SW 1271 (cell line): Measurements from ENCODE around the gene KERA.
"Not testable (repeated sequence)": the region's sequence is repeated elsewhere in the genome, so short reads cannot be mapped to it uniquely, and the experiment has no call there.

Experiments used
- DNase-seq, 2 experiments: peaks; one replicate each; lab custom pipeline; 2025; lab: John Stamatoyannopoulos, UW

Gene KERA

GRCh38 chr12:91057368-91058165, at the start of gene KERA:
Gene KERA (minus strand): TSS chr12:91058024. CDS start chr12:91056281, 1,743 bp downstream.
- no peak for DNase-seq

GRCh38 chr12:91106283-91106682, 48.5 kb upstream of the KERA start:
- DNase-seq, result no peak

DNA sequence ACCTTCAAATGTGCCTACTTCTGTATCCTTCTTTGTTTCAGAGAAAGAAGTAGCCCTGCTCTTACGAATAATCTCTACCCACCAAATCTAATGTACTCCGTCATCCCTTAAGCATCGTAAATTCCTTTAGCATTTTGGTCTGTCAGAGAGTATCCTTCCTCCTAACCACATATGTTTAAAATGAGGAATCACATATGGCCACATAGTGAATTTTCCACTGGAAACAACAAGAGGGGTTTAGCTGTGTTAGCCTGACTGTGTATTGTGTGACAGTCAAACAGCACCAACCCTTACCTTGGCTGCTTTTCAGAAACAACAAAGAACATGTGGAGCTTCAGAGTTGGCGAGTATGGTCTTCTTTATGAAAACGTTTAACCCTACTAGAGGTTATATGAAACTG, 48.0 kb upstream of the KERA start:
- no peak for DNase-seq

DNA sequence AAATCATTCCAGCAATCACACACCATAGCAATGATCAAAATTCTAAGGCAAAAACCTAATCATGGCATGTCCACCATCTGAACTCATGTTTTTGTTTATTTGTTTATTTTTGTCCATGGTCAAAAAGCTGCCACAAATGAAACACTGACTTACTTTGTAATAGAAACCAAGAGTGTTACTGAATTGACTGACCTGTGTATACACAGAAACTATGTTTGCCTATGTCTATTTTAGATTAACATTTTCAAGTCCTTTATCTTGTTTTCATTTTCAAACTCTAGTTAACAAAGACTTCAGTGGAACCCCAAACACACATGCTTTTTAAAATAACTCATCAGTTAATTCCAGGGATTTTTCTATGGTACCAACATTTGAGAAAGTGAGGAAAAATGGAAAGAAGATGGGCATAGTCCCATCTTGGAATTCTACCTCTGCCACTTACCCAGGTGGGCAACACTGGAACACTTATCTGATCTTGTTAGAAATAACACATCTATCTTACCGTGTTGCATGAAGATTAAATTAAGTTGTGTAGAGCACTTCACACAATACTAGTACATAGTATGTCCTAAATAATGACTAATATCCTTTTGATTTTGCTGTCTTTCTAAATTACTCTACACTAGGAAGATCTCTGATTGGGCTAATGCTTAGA, 47.1 kb upstream of the KERA start:
- no peak for DNase-seq

DNA sequence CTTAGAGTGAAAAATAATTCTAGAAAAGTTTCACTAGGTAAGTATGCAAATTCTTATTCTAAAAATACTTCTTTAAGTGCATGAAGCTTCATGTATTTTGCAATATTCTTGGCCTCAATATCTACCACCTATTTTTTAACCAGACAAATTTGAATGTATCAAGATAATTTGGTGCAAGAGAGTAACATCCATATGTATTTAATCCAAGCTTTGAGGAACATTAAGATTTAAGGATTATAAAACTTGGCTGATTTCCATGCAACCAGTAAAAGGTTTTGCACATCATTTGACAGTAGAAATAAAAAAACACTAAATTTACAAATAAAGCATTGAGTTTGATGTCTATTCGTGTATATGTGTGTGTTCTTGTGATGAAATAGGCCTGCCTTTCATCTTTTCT, 45.8 kb upstream of the KERA start:
- no peak for DNase-seq

DNA sequence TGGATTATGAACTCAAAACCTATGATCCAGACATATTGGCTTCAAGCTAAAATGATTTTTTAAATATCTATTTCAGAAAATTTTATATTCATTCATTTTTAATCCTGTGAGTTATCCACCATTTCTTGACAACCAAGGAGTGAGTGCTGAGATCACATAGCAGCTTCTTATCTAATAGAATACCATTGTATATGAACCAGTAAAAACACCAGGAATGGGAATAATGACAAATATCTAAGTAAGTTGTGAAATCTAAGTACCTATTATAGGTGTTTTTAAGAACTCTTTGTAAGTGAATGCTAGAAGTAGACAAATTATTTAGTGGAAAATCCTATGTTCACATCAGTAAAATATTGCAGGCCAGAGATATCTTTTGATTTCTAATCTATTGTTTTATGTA, 45.3 kb upstream of the KERA start:
- DNase-seq, result no peak

DNA sequence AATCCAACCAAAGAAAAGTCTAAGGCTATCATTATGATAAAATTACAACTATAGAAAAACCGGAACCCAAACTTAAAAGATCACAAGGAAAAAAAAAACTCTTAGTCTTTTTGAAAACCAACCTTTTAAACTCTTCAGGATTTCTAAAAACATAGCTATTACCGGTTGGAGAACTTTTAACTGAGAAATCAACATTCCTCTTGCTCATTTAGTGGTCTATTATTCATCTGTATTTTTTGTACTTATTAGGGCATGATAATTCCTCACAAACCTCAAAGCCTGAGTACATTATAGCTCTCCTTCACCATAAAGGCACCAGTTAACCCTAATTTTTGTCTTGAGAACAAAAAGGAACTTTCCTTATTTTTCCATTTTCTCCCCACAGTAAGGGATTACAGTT, 43.1 kb upstream of the KERA start:
- no peak for DNase-seq

GRCh38 chr12:91099836-91100235, 42.0 kb upstream of the KERA start:
- DNase-seq, result no peak

DNA sequence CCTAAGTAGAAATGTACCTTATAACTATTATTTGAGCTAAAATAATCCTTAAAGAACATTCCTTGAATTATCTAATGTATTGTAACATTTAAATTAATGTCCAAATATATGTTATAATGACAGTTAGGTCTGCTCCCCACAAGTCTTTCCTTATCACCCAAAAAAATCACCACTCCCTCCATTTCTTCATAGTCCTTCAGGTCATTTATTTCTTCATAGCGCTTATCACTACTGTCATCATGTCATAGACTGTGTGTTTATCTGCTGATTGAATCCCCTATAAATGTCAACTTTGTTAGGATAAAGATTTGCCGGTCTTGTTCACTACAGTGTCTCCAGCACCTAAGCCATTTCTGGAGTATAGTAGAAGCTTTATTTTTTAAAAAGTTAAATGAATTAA, 41.5 kb upstream of the KERA start:
- no peak for DNase-seq

DNA sequence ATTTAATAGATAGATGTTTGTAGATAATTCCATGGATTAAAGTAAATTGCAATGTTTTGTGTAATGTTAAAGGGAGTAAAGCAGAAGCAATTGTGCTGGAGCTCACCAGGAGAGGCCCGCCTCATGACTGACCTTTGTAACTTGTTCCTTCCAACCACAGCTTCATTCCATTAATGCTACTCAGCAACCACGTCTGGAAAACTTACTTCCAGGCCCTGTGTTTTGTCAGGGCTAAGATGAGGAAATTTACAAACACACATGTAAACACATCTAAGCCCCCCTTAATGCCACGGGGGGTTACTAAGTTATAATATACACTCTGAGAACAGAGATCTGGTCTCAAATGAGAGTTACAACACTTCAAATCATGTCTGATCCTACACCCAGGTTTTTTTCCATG, 41.1 kb upstream of the KERA start:
- DNase-seq, result peak; percentile 19 to 70

- no peak for DNase-seq
Observed at GRCh38 chr12:91098461-91098860, 40.6 kb upstream of the KERA start.

- no peak for DNase-seq
Observed at GRCh38 chr12:91094957-91095356, 37.1 kb upstream of the KERA start.

DNA sequence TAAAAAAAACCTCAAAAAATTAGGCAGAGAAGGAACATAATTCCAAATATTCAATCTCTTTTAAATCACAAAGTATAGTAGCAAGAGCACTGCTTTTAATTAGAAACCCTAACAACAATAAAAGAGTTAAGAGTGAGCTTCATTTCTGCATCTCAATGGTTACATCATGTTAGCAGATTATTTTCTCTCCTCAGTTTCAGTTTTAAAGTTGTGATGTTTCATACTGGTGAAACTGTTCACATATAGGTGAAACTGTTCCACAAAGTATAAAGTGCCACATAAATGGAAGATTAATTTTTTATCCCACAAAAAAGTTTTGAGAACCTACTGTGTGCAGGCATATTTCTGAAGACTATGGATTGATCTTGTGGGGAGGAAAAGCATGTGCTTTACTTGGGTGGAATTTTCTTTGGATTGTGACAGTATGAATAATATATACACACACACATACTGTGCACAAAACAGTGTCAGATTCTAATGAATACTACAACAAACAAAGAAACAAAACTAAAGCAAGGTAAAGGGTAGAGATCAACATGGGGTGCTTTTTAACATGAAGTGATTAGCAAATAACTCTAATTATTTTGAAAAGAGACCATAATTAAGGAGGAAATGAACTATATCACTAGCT, 36.3 kb upstream of the KERA start:
- no peak for DNase-seq

DNA sequence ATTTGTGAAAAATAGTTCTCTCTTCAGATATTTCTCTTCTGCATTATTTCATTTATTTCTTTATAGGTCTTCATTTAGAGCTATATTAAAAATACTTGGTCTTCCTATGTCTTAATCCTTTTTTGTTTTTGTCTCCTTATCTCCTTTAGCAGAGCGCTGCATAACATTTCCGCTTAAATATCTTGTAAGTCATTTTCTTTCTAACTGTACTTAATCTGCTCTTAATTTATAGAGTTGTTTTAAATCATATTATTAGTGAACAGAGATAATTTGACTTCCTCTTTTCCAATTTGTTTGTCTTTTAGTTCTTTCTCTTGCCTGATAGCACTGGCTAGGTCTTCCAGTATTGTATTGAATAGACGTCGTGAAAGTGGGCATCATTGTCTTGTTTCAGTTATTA, 35.5 kb upstream of the KERA start:
- no peak for DNase-seq

DNA sequence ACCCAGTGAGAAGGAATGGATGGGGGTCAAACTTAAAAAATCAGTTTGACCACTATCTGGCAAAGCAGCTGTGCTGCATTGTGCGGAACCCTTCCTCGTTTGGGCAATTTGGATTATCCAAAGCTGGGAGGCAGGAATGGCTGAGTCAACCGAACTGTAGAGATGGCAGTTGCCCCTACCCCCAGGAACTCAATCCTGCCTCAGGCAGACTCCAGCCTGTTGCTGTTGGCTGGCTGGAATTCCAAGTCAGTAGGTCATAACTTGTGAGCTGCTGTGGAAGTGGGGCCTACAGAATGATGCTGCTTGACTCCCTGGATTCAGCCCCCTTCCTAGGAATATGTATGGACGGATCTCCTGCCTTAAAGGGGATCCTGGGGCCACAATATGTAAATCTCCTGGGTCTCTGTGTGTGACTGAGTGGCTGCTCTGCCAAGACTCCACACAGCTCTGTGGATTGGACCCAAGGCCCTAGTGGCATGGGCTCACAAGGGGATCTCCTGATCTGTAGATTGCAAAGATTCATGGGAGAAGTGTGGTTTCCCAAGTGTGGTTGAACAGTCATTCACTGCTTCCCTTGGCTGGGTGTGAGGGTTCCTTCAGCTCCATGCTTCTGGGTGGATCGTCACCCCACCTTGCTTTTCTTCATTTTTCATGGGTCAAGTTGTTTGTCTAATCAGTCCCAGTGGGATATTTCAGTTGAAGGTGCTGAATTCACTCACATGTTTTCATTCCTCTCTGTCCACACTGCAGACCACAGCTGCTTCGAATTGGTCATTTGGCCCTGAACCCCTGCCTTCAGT, 34.3 kb upstream of the KERA start:
- no peak for DNase-seq

DNA sequence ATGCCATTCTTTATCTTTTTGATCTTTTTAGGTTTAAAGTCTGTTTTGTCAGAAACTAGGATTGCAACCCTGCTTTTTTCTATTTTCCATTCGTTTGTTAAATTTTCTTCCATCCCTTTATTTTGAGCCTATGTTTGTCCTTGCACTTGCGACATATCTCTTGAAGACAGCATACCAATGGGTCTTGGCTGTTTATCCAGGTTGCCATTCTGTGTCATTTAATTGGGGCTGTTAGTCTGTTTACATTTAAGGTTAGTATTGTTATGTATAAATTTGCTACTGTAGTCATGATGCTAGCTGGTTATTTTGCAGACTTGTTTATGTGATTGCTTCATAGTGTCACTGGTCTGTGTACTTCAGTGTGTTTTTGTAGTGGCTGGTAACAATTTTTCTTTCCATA, 32.1 kb upstream of the KERA start:
- DNase-seq, result not testable (repeated sequence)

DNA sequence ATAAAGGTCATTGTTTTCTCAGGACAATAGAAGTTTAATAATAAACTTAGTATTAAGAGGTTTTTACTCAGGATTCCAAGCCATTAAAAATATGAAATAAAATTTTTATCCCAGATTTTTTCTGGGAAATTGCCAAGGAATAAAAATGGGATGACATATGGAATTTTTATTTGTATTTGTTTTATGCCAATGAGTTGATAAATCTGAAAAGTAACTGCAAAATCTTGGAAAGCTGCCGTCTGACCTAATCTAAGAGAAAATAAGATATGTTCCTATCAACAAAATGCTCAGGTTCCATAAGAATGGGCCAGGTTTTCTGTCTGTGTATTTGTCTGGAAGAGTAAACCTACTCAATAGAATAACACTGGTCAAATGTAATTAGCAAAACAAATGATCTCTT, 22.2 kb upstream of the KERA start:
- DNase-seq, result no peak

DNA sequence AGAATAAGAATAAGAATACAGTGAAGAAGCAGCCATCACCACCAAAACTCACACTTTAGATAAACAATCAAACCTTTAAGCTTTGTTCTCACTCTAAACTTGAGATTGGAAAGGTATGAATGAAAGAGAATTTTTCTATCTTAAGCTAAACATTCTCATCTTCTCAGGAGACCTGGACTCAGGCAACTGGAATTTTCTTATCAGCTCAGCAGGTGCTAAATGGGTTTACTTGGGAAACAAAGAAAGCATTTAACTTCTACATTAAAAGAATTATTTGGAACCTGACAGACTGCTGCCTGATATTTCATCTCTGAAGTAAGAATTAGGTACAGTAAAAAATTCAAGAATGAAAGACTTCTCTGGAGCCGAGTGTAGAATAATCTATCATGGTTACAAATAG, 20.7 kb upstream of the KERA start:
- no peak for DNase-seq

GRCh38 chr12:91077228-91077954, 19.6 kb upstream of the KERA start:
- no peak for DNase-seq

- no peak for DNase-seq
Observed at GRCh38 chr12:91074851-91075250, 17.0 kb upstream of the KERA start.

GRCh38 chr12:91074154-91074709, 16.4 kb upstream of the KERA start:
- no peak for DNase-seq
